Measurements from ENCODE around the gene CST6.

CST6 gene

GRCh38 chr11:66062408-66062807, 50.6 kb downstream of the CST6 start:
- DNase-seq (ENCODE audit: low read depth) = no peak
- no peak overlapping the region for H3K4me3 ChIP-seq (ENCODE audit: low read depth, low read length)
- no peak for TF ChIP-seq CTCF (IDR thresholded peaks at IDR 0.05; ENCODE audit: low read depth, low read length, missing control alignments)
- in situ Hi-C loops (cut with HindIII; ENCODE audit: low sequenced_read_pairs) = no loop called here
